HFFc6 (cell line): Measurements from ENCODE around the gene IDI1. TPM values are rescaled to one million over a fixed set of nuclear protein-coding genes. Genes with fewer than 3 reads are reported as not detected.
"Not testable (repeated sequence)": the region's sequence is repeated elsewhere in the genome, so short reads cannot be mapped to it uniquely, and the experiment has no call there.

Experiments used
- DNase-seq: peaks from one replicate; pipeline ENCODE4 v3.0.0-alpha.2; 2018
- H3K27ac Mint-ChIP-seq: 2 replicates; pipeline ENCODE4 v1.8.0; 2020; ENCODE audit warnings: mild to moderate bottlenecking, mixed read lengths
- H3K27me3 Mint-ChIP-seq: 2 replicates; pipeline ENCODE4 v1.8.0; 2021; ENCODE audit warnings: mild to moderate bottlenecking, moderate library complexity, mixed read lengths; ENCODE audit not compliant: insufficient read depth
- H3K36me3 Mint-ChIP-seq: 2 replicates; pipeline ENCODE4 v1.8.0; 2021; ENCODE audit warnings: low read depth, mixed read lengths
- H3K4me1 Mint-ChIP-seq: 2 replicates; pipeline ENCODE4 v1.8.0; 2020; ENCODE audit warnings: low read depth, mixed read lengths
- H3K4me3 Mint-ChIP-seq: 2 replicates; pipeline ENCODE4 v1.8.0; 2020; ENCODE audit warnings: mild to moderate bottlenecking, moderate library complexity, mixed read lengths
- H3K9me3 Mint-ChIP-seq: 2 replicates; pipeline ENCODE4 v1.8.0; 2020; ENCODE audit warnings: mild to moderate bottlenecking, mixed read lengths
- CTCF ChIP-seq: fragments of 200-600 bp; sonication (generic); IDR thresholded peaks from 2 replicates; pipeline ENCODE4 v1.5.0; 2021; ENCODE audit warnings: antibody characterized with exemption, mild to moderate bottlenecking
- total RNA-seq, 6 experiments: library from RNA; stranded (reverse); fragmentation: NEBNext Ultra II Directional; extraction: Animal tissue kit (Norgen Biotek cat#: 25700); gene quantifications; 2 replicates in 1 of 6; 3 replicates in 5 of 6; pipeline ENCODE4 v1.2.3, GENCODE V29; 2021

The IDI1 gene
- total RNA-seq, 6 experiments from 2014 or later = 17.5 to 22.8 (median 20.2) TPM

- Mint-ChIP-seq H3K4me3 (no peak overlapping the region), H3K27ac (no peak overlapping the region; the same call in 1 of the 2 replicates), H3K4me1 (no peaks in the 10 kb centered on the region), H3K27me3 (peaks cover 3% of the 10 kb centered on the region), H3K36me3 (peaks cover 47% of the 10 kb centered on the region), H3K9me3 (no peaks in the 10 kb centered on the region)
- DNase-seq = no peak
- TF ChIP-seq CTCF = no peak
Observed at GRCh38 chr10:1020958-1021357, 28.0 kb downstream of the IDI1 start.

GRCh38 chr10:1020460-1020859, 28.5 kb downstream of the IDI1 start:
- no peak for DNase-seq
- H3K4me1 Mint-ChIP-seq = no peaks in the 10 kb centered on the region
- no peaks in the 10 kb centered on the region for H3K9me3 Mint-ChIP-seq
- no peak for TF ChIP-seq CTCF
- H3K36me3 Mint-ChIP-seq = peaks cover 50% of the 10 kb centered on the region
- H3K27ac Mint-ChIP-seq = no peak overlapping the region; the same call in 1 of the 2 replicates
- no peak overlapping the region for H3K4me3 Mint-ChIP-seq
- peaks cover 3% of the 10 kb centered on the region for H3K27me3 Mint-ChIP-seq

- Mint-ChIP-seq H3K27ac (no peak overlapping the region), H3K27me3 (peaks cover 3% of the 10 kb centered on the region), H3K4me1 (no peaks in the 10 kb centered on the region), H3K9me3 (no peaks in the 10 kb centered on the region), H3K4me3 (no peak overlapping the region), H3K36me3 (peaks cover 54% of the 10 kb centered on the region)
- DNase-seq = no peak
- TF ChIP-seq CTCF = no peak
Observed at GRCh38 chr10:1019362-1019761, 29.6 kb downstream of the IDI1 start.

GRCh38 chr10:1015688-1016087, 33.2 kb downstream of the IDI1 start:
- no peaks in the 10 kb centered on the region for H3K4me1 Mint-ChIP-seq
- TF ChIP-seq CTCF = no peak
- H3K27me3 Mint-ChIP-seq = peaks cover 7% of the 10 kb centered on the region
- H3K9me3 Mint-ChIP-seq = no peaks in the 10 kb centered on the region
- H3K27ac Mint-ChIP-seq = no peak overlapping the region
- peaks cover 75% of the 10 kb centered on the region for H3K36me3 Mint-ChIP-seq
- no peak for DNase-seq
- no peak overlapping the region for H3K4me3 Mint-ChIP-seq

- DNase-seq = no peak
- H3K9me3 Mint-ChIP-seq = no peaks in the 10 kb centered on the region
- peaks cover 68% of the 10 kb centered on the region for H3K36me3 Mint-ChIP-seq
- no peaks in the 10 kb centered on the region for H3K4me1 Mint-ChIP-seq
- peaks cover 6% of the 10 kb centered on the region for H3K27me3 Mint-ChIP-seq
- H3K27ac Mint-ChIP-seq = no peak overlapping the region
- H3K4me3 Mint-ChIP-seq = no peak overlapping the region
- TF ChIP-seq CTCF = no peak
Observed at GRCh38 chr10:1011696-1012095, 37.2 kb downstream of the IDI1 start.

- no peak for DNase-seq
- Mint-ChIP-seq H3K27ac (no peak overlapping the region), H3K36me3 (peaks cover 61% of the 10 kb centered on the region), H3K9me3 (no peaks in the 10 kb centered on the region), H3K4me1 (no peaks in the 10 kb centered on the region), H3K4me3 (no peak overlapping the region), H3K27me3 (peaks cover 6% of the 10 kb centered on the region)
- TF ChIP-seq CTCF = no peak
Observed at GRCh38 chr10:1010703-1011102, 38.2 kb downstream of the IDI1 start.

- not testable (repeated sequence) for H3K27ac Mint-ChIP-seq, H3K4me1 Mint-ChIP-seq, H3K27me3 Mint-ChIP-seq, H3K9me3 Mint-ChIP-seq, H3K4me3 Mint-ChIP-seq, DNase-seq
- H3K36me3 Mint-ChIP-seq = peaks cover 66% of the 10 kb centered on the region
Observed at GRCh38 chr10:1009947-1010346, 39.0 kb downstream of the IDI1 start.
